GM10266 (cell line): ENCODE data around the gene SLC25A36.
"Not testable (repeated sequence)": the region's sequence is repeated elsewhere in the genome, so short reads cannot be mapped to it uniquely, and the experiment has no call there.

ENCODE experiments used
- DNase-seq: peaks from one replicate; pipeline ENCODE4 v3.0.0; 2012; ENCODE audit errors: extremely low spot score
- TF ChIP-seq, protein P1 (sequence below): IDR thresholded peaks from 2 replicates; pipeline ENCODE4 v1.5.1; 2012; ENCODE audit warnings: mild to moderate bottlenecking, low read depth; ENCODE audit not compliant: control insufficient read depth, insufficient read depth; ENCODE audit errors: missing control alignments

SLC25A36 gene

DNA sequence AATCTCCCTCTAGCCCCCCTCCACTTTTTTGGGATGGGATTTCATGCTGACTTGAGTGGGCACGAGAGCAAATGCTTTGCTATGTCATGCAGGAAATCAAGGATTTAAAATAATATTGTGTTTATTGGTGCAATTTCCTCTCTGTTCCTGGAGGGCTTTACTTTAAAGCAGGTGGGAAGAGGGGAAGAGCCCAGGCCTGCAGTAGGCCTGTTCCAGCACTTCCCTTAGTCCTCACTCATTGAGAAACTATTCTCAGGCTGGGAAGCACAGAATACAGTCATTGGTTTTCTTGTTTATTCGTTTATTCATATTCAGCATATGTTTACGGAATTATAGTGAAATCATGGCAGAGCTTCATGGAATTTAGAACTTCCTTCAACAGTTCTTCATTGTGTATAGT, 67.9 kb downstream of the SLC25A36 start:
- DNase-seq = no peak
- TF ChIP-seq, protein P1, sequence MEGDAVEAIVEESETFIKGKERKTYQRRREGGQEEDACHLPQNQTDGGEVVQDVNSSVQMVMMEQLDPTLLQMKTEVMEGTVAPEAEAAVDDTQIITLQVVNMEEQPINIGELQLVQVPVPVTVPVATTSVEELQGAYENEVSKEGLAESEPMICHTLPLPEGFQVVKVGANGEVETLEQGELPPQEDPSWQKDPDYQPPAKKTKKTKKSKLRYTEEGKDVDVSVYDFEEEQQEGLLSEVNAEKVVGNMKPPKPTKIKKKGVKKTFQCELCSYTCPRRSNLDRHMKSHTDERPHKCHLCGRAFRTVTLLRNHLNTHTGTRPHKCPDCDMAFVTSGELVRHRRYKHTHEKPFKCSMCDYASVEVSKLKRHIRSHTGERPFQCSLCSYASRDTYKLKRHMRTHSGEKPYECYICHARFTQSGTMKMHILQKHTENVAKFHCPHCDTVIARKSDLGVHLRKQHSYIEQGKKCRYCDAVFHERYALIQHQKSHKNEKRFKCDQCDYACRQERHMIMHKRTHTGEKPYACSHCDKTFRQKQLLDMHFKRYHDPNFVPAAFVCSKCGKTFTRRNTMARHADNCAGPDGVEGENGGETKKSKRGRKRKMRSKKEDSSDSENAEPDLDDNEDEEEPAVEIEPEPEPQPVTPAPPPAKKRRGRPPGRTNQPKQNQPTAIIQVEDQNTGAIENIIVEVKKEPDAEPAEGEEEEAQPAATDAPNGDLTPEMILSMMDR = no peak

DNA sequence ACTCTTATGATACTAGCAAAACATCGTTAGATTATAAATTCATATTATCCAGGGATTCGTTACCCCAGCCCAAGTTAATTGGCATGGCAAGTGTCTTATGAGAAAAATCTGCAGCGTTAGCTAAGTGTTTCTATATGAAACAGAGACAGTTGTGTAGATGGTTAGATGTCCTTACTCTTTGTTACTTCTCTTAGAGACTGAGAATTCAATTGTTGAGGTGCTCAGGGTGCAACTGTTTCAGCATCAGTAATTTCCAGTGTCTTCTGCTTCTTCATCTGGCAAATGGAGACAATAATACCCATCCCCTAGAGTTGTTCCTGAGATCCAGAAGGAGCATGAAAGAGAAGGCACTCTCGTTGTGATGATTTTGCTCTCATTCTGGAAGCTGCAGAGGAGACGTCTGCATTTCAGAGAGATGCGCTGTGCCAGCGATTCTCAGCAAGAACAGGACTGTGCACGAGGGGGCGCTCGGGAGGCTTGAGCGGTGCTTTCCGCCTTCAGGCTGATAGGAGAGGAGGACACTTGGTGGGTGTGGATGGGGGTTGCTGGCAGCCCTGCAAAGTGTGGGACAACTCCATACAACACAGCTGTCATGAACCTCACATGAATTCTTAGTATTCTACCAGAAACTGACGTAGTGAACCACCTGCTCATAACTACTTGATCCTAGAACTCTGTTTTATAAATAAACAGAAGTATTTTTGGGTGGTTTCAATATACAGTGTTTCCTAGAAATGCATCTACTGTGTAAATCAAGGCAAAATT, 69.8 kb downstream of the SLC25A36 start:
- DNase-seq = peak; percentile 71
- TF ChIP-seq, protein P1 = peak; percentile 86

DNA sequence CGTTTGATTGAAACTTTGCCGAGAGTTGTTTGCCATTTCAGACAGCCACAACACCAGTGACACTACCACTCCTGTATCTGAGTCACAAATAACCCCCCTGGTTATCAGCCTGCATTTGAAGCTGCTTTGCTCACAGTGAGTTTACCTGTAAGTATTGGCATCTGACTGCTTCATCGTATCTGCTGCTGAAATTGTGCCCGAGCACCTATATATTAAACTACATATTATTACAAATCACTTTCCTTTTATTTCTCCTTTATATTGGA, 70.3 kb downstream of the SLC25A36 start:
- TF ChIP-seq, protein P1 = no peak
- DNase-seq = no peak

DNA sequence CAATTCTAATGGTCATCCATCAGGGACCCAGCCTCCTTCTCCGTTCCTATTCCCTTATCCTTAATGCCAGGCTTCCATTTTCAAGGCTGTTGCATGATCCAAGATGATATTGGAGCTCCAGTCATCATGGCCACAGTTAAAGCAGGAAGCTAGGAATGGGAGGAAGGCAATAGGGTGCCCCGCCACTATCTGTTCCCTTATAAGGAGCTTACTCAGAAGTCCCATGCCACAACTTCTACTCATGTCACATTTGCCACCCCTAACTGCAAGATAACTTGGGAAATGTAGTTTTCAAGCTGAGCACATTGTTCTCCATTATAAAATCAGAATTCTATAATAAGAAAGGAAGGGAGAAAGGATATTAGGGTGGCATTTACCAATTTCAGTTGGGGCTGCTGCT, 70.9 kb downstream of the SLC25A36 start:
- TF ChIP-seq, protein P1 = no peak
- DNase-seq = no peak

DNA sequence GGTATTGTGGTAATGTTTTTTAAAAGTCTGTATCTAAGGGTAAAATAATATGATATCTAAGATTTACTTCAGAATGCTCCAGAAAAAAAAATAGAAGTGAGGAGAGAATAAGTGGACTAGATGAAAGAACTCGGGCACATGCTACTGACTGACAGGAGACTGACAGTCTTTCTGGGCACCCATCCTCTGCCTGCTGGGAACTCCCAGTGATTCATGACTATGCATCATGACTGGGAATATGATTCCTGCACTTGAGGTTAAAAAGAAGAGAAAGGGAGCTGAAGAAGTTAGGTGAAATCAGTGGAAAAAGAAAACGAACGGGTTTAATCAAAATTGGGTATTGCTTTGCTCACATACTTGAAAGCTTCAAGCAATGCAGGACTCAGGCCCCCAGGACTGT, 73.8 kb downstream of the SLC25A36 start:
- TF ChIP-seq, protein P1 = no peak
- no peak for DNase-seq

DNA sequence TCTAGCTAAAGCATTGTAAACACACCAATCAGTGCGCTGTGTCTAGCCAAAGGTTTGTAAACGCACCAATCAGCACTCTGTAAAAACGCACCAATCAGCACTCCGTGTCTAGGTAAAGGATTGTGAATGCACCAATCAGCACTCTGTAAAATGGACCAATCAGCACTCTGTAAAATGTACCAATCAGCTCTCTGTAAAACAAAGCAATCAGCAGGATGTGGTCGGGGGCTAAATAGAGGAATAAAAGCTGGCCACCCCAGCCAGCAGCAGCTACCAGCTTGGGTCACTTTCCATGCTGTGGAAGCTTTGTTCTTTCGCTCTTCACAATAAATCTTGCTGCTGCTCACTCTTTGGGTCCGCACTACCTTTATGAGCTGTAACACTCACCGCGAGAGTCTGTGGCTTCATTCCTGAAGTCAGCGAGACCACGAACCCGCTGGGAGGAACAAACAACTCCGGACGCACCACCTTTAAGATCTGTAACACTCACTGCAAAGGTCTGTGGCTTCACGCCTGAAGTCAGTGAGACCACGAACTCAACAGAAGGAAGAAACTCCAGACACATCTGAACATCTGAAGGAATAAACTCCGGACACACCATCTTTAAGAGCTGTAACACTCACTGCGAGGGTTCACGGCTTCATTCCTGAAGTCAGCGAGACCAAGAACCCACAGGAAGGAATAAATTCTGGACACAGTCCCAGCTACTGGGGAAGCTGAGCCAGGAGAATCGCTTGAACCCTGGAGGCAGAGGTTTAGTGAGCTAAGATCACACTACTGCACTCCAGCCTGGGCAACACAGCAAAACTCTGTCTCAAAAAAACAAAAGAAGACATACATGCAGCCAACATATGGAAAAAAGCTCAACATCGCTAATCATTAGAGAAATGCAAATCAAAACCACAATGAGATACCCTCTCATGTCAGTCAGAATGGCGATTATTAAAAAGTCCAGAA, 76.0 kb downstream of the SLC25A36 start:
- not testable (repeated sequence) for DNase-seq

DNA sequence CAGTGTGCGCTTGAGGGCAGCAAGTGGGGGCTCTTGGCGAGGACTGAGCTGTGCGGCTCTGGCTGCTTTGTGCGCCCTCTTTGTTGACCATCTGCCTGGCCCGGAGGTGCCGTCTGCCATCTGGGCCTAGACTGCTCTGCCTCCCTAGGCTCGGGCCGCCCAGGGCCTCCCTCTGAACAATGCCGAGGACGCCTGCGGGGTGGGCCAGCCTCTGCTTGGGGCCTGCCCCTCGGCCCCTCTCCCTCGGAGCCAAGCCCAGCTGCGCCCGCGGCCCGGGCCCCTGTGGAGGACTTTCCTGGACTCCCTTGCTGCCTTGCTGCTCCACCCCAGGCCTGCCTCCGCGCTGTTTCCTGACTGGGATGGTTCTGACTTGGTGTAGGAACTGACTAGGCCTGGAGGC, 77.6 kb downstream of the SLC25A36 start:
- TF ChIP-seq, protein P1 = no peak
- no peak for DNase-seq
